ENCODE results near the gene NUBP2. TPM values are rescaled to one million over a fixed set of nuclear protein-coding genes. Genes with fewer than 3 reads are reported as not detected.

NUBP2 gene
- total RNA-seq, 1 experiment from 2014 or later = 69.4 TPM

GRCh38 chr16:1831186-1832075, 48.7 kb downstream of the NUBP2 start:
- H3K4me3 Mint-ChIP-seq = no peak overlapping the region

More at GRCh38 chr16:1831186-1832075, 48.7 kb downstream of the NUBP2 start:
- H3K79me1 ChIP-seq (ENCODE audit: insufficient read depth, low read depth, low read length, poor library complexity, severe bottlenecking) = peaks cover 5% of the 10 kb centered on the region
- no peaks in the 10 kb centered on the region for H3K27me3 ChIP-seq (ENCODE audit: insufficient read depth, low read length)
- H3K14ac ChIP-seq (ENCODE audit: insufficient read depth, low read length) = no peak overlapping the region
- H4K5ac ChIP-seq (ENCODE audit: insufficient read length, low read depth, low read length) = no peak overlapping the region
- no peak overlapping the region for H3T11ph ChIP-seq (ENCODE audit: low read length)
- no peak overlapping the region for H3K9ac ChIP-seq (ENCODE audit: extremely low read depth, insufficient read length, low read length)
- no peak overlapping the region for H2BK5ac ChIP-seq (ENCODE audit: insufficient read length, low read length)
- H3K56ac ChIP-seq (ENCODE audit: insufficient read length, low read depth, low read length) = no peak overlapping the region
- no peaks in the 10 kb centered on the region for H4K20me1 ChIP-seq (ENCODE audit: control insufficient read depth, insufficient read depth, insufficient read length)
- no peaks in the 10 kb centered on the region for H3K9me3 ChIP-seq (ENCODE audit: control insufficient read depth, low read depth, low read length)
- H3K18ac ChIP-seq (ENCODE audit: insufficient read length, low read depth, low read length) = no peak overlapping the region
- H3K27ac ChIP-seq (ENCODE audit: insufficient read length, low read depth, low read length) = no peak overlapping the region
- peaks cover 7% of the 10 kb centered on the region for H3K23me2 ChIP-seq (ENCODE audit: insufficient read length, low read depth, low read length, poor library complexity, severe bottlenecking)
- H3K4me2 ChIP-seq (ENCODE audit: insufficient read depth, insufficient read length, low read length) = no peak overlapping the region
- H4K91ac ChIP-seq (ENCODE audit: insufficient read length, low read depth, low read length) = no peak overlapping the region
- no CpG with 5 or more reads among the region's 19 CpGs for WGBS (ENCODE audit: extremely low coverage, insufficient read length, low lambda C conversion rate)
- no peak overlapping the region for H2BK15ac ChIP-seq (ENCODE audit: low read depth, low read length)
- H2AK5ac ChIP-seq (ENCODE audit: insufficient read length, low read length) = no peak overlapping the region
- no peak overlapping the region for H2AFZ ChIP-seq (ENCODE audit: low read length)
- no peak overlapping the region for H3K23ac ChIP-seq (ENCODE audit: insufficient read length, low read depth, low read length)
- H4K8ac ChIP-seq (replicated peaks; ENCODE audit: insufficient read length, low read depth, low read length) = no peak overlapping the region
- 0 out of 2 replicates have a peak, but pooled peaks cover 2% of the 10 kb centered on the region for H3K4me1 ChIP-seq (ENCODE audit: insufficient read depth, low read length)
- Mint-ChIP-seq H3K9me3 (no peaks in the 10 kb centered on the region; a peak in 1 of 5 replicates), H3K4me1 (peaks cover 9 to 13% of the 10 kb centered on the region in 2 experiments), H3K27me3 (ENCODE audit: low read depth) (peaks cover 4% of the 10 kb centered on the region), H3K27ac (no peak overlapping the region), H3K36me3 (ENCODE audit: insufficient read depth in 1 of 3, low read depth in 3 of 3) (no peaks in the 10 kb centered on the region; a peak in 3 of 7 replicates)
- H3K4ac ChIP-seq (ENCODE audit: low read depth, low read length) = no peak overlapping the region
- no peak for TF ChIP-seq CTCF (conservative IDR thresholded peaks at IDR 0.05)
- peaks cover 4% of the 10 kb centered on the region; the same call in 1 of the 2 replicates for H3K79me2 ChIP-seq (ENCODE audit: insufficient read depth, low read length)
- H2BK20ac ChIP-seq (ENCODE audit: low read depth, low read length, poor library complexity, severe bottlenecking) = no peak overlapping the region
- no peak for DNase-seq
- H2BK12ac ChIP-seq (ENCODE audit: insufficient read length, low read depth, low read length) = no peak overlapping the region
- H2BK120ac ChIP-seq (ENCODE audit: low read depth, low read length, poor library complexity, severe bottlenecking) = no peak overlapping the region

Data from H9 (cell line).